PC-9 (cell line): Measurements from ENCODE around the gene SPOCK2.
"Not testable (repeated sequence)": the region's sequence is repeated elsewhere in the genome, so short reads cannot be mapped to it uniquely, and the experiment has no call there.

Experiments used
- EZH2 ChIP-seq: fragments of 200-600 bp; sonication (generic); IDR thresholded peaks from 2 replicates; pipeline ENCODE4 v1.8.0; 2017; ENCODE audit warnings: antibody characterized with exemption, low read depth
- TF ChIP-seq, protein P1 (sequence below): fragments of 200-600 bp; sonication (generic); conservative IDR thresholded peaks from 2 replicates; pipeline ENCODE4 v1.6.1; 2017; ENCODE audit warnings: mixed run types, antibody characterized with exemption, mild to moderate bottlenecking, moderate library complexity

DNA sequence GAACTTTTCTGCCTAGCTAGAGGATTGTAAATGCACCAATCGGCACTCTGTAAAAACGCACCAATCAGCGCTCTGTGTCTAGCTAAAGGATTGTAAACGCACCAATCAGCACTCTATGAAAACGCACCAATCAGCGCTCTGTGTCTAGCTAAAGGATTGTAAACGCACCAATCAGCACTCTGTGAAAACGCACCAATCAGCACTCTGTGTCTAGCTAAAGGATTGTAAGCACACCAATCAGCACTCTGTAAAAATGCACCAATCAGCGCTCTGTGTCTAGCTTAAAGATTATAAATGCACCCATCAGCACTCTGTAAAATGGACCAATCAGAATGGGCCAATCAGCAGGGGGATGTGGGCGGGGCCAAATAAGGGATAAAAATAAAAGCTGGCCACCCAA, 47.9 kb upstream of the SPOCK2 start:
- not testable (repeated sequence) for TF ChIP-seq EZH2
- TF ChIP-seq, protein P1, sequence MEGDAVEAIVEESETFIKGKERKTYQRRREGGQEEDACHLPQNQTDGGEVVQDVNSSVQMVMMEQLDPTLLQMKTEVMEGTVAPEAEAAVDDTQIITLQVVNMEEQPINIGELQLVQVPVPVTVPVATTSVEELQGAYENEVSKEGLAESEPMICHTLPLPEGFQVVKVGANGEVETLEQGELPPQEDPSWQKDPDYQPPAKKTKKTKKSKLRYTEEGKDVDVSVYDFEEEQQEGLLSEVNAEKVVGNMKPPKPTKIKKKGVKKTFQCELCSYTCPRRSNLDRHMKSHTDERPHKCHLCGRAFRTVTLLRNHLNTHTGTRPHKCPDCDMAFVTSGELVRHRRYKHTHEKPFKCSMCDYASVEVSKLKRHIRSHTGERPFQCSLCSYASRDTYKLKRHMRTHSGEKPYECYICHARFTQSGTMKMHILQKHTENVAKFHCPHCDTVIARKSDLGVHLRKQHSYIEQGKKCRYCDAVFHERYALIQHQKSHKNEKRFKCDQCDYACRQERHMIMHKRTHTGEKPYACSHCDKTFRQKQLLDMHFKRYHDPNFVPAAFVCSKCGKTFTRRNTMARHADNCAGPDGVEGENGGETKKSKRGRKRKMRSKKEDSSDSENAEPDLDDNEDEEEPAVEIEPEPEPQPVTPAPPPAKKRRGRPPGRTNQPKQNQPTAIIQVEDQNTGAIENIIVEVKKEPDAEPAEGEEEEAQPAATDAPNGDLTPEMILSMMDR: not testable (repeated sequence)
